Activated T-helper 1 cell treated with anti-CD3 and anti-CD28 coated beads, Interleukin-12 subunit alpha, Interleukin-12 subunit beta, Interleukin-2, Interleukin-4 antibody, amounts not matched to agents 30 ng/mL and 10 ng/mL and 1 ng/mL, durations not matched to agents 14 hours and 24 hours and 36 hours (primary cell): Measurements from ENCODE around the gene GJB6. TPM values are rescaled to one million over a fixed set of nuclear protein-coding genes. Genes with fewer than 3 reads are reported as not detected.

Source experiments
- DNase-seq: peaks from one replicate; pipeline ENCODE4 v3.0.0; 2021; ENCODE audit warnings: low spot score
- H3K27ac Mint-ChIP-seq: one replicate; pipeline ENCODE4 v1.8.0; 2021; ENCODE audit warnings: mild to moderate bottlenecking, mixed read lengths
- H3K27me3 Mint-ChIP-seq: one replicate; pipeline ENCODE4 v1.8.0; 2022; ENCODE audit warnings: mild to moderate bottlenecking, moderate library complexity, mixed read lengths; ENCODE audit not compliant: insufficient read depth
- H3K36me3 Mint-ChIP-seq: one replicate; pipeline ENCODE4 v1.8.0; 2021; ENCODE audit warnings: low read depth, mixed read lengths
- H3K4me1 Mint-ChIP-seq: one replicate; pipeline ENCODE4 v1.8.0; 2021; ENCODE audit warnings: low read depth, mixed read lengths
- H3K4me3 Mint-ChIP-seq: one replicate; pipeline ENCODE4 v1.8.0; 2021; ENCODE audit warnings: mild to moderate bottlenecking, moderate library complexity, mixed read lengths
- H3K9me3 Mint-ChIP-seq: one replicate; pipeline ENCODE4 v1.8.0; 2021; ENCODE audit warnings: mixed read lengths
- intact Hi-C: fragments of 100-400 bp; cut with micrococcal nuclease; formaldehyde crosslinking; loops from one replicate; pipeline ENCODE4 v1.15.1; 2024
- total RNA-seq: library from RNA; stranded (reverse); gene quantifications from 2 replicates; pipeline ENCODE4 v1.2.3, GENCODE V29; 2022

The GJB6 gene
- total RNA-seq, 1 donor from 2014 or later = 0.99 TPM

DNA sequence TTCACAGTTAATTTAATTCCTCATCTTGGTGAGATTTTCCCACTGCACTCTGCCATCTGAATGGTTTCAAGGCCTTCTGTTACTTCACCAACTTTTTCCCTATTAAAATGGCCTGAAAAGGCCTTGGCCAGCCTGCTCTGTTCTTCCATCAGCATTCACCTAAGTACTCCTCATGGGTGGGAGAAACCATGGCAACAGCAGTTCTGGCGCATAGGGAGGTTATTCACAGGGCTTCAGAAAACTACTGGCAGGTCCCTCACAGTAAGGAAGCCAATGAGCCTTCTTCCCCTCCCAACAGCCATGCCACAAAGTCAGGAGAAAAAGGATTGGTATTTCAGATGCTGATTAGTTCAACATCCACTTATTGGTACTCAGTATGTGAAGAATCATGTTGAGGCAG lies 22.2 kb downstream of the GJB6 start:
- no peaks in the 10 kb centered on the region for H3K4me1 Mint-ChIP-seq
- H3K27ac Mint-ChIP-seq = no peak overlapping the region
- H3K27me3 Mint-ChIP-seq = peaks cover 21% of the 10 kb centered on the region
- H3K9me3 Mint-ChIP-seq = no peaks in the 10 kb centered on the region
- no peak overlapping the region for H3K4me3 Mint-ChIP-seq
- intact Hi-C loops = no loop called here
- DNase-seq = no peak
- no peaks in the 10 kb centered on the region for H3K36me3 Mint-ChIP-seq

DNA sequence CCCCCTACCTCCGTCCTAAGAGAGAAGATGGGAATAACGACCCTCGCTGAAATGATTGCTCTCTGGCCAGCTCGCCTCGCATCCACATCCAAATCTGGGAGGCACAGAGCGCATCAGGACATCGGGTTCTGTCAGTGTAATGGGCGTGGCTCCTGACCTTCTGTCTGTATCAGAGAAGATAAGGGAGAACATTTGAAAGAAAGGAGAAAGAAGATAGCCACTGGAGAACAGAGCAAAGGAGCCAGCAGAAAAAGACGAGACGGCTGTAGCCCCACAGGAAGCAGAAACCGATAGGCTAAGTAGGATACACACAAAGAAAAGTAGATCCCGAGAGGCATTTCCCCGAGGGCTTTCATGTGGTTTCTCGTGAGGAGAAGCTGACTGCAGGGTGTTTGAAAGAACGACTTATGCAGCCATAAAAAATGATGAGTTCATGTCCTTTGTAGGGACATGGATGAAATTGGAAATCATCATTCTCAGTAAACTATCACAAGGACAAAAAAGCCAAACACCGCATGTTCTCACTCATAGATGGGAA lies 25.4 kb downstream of the GJB6 start:
- H3K4me3 Mint-ChIP-seq = no peak overlapping the region
- no peak overlapping the region for H3K27ac Mint-ChIP-seq
- H3K4me1 Mint-ChIP-seq = no peaks in the 10 kb centered on the region
- H3K36me3 Mint-ChIP-seq = no peaks in the 10 kb centered on the region
- intact Hi-C loops = no loop called here
- peaks cover 2% of the 10 kb centered on the region for H3K9me3 Mint-ChIP-seq
- DNase-seq = no peak
- H3K27me3 Mint-ChIP-seq = peaks cover 23% of the 10 kb centered on the region

GRCh38 chr13:20206065-20206697 lies 25.9 kb downstream of the GJB6 start:
- H3K9me3 Mint-ChIP-seq = peaks cover 4% of the 10 kb centered on the region
- H3K4me3 Mint-ChIP-seq = no peak overlapping the region
- intact Hi-C loops = no loop called here
- peaks cover 25% of the 10 kb centered on the region for H3K27me3 Mint-ChIP-seq
- no peak for DNase-seq
- no peak overlapping the region for H3K27ac Mint-ChIP-seq
- no peaks in the 10 kb centered on the region for H3K36me3 Mint-ChIP-seq
- H3K4me1 Mint-ChIP-seq = no peaks in the 10 kb centered on the region

DNA sequence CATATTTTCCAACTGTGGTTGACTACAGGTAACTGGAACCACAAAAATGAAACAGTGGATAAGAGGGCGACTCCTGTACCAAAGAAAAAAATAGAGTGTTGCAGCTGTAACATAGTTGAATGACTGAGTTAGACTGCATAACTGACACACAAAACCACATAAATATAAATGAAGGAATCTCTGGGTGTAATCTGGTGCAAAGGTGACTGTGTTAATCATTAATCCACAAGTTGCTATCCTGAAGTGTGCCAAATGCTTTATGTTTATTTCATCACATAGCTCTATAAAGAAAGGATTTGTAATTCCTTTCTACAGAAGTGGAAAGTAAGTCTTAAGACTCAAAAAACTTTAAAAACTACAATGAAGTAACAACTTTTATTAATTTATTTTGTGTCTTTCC lies 33.3 kb downstream of the GJB6 start:
- Mint-ChIP-seq H3K27ac (no peak overlapping the region), H3K9me3 (peaks cover 4% of the 10 kb centered on the region), H3K27me3 (peaks cover 55% of the 10 kb centered on the region), H3K4me1 (peaks cover 22% of the 10 kb centered on the region), H3K36me3 (no peaks in the 10 kb centered on the region), H3K4me3 (no peak overlapping the region)
- intact Hi-C loops = loop anchor here (5.0 kb wide), 2 partner anchors 369 to 729 kb away; partner anchors contain the start of gene IFT88
- DNase-seq = no peak

DNA sequence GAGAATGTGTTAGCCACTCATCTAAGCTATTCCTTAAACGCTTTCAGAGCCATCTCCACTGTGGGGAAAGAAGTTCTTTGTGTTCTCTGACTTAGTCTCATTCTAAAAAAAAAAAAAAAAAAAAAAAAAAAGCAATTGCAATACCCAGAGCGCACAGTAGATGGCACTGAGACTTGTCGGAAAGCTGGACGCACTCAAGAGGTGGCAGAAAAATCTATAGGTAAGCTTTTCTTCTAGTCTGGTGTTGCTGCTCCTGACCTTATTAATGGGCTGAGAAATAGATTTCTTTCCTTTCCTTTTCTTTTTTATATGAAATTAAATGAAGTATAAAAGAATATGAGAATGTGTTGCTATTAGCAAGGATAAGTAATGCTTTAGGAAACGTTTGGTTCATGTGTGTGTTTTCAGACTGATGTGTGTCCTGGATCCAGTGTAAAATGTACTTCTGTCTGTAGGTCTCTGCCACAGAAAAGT lies 34.7 kb downstream of the GJB6 start:
- no peak for DNase-seq
- no peaks in the 10 kb centered on the region for H3K36me3 Mint-ChIP-seq
- H3K4me1 Mint-ChIP-seq = peaks cover 24% of the 10 kb centered on the region
- peaks cover 4% of the 10 kb centered on the region for H3K9me3 Mint-ChIP-seq
- no peak overlapping the region for H3K27ac Mint-ChIP-seq
- intact Hi-C loops = loop anchor here (1.0 to 5.0 kb wide), 5 partner anchors 15 to 730 kb away; partner anchors contain the start of gene IFT88
- H3K27me3 Mint-ChIP-seq = peaks cover 52% of the 10 kb centered on the region
- H3K4me3 Mint-ChIP-seq = no peak overlapping the region

DNA sequence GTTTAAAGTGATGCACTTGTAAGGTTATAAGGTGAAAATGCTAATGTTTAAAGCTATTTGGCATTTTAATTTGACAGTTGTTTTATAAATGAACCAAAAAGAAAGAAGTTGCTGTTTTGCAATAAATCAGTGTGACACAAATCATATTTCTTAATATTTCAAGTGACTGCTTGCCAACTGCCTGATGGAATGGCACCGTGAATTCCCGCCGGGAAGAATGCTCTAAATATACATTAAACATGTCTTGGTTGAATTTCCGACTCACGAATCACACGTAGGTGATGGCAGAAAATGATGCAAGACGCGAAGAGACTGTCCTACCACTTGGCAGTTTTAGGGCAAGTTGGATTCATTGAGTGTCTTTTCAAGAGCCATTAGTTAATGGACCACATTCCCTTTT lies 36.3 kb downstream of the GJB6 start:
- Mint-ChIP-seq H3K27ac (no peak overlapping the region), H3K4me1 (peaks cover 24% of the 10 kb centered on the region), H3K27me3 (peaks cover 61% of the 10 kb centered on the region), H3K9me3 (no peaks in the 10 kb centered on the region), H3K36me3 (peaks cover under 1% of the 10 kb centered on the region), H3K4me3 (no peak overlapping the region)
- intact Hi-C loops = loop anchor here (2.0 to 5.0 kb wide), 5 partner anchors 13 to 732 kb away; partner anchors contain the start of gene IFT88
- no peak for DNase-seq

GRCh38 chr13:20193907-20194631 lies 38.0 kb downstream of the GJB6 start:
- peaks cover 61% of the 10 kb centered on the region for H3K27me3 Mint-ChIP-seq

GRCh38 chr13:20193162-20193906 lies 38.8 kb downstream of the GJB6 start:
- Mint-ChIP-seq H3K36me3 (peaks cover 2% of the 10 kb centered on the region), H3K27me3 (peaks cover 61% of the 10 kb centered on the region), H3K4me3 (peak overlapping the region; percentile 75), H3K27ac (no peak overlapping the region), H3K9me3 (no peaks in the 10 kb centered on the region), H3K4me1 (peaks cover 24% of the 10 kb centered on the region)
- no peak for DNase-seq
- intact Hi-C loops = no loop called here

More at GRCh38 chr13:20193907-20194631, 38.0 kb downstream of the GJB6 start:
- Mint-ChIP-seq H3K4me3 (peak overlapping the region; percentile 75), H3K36me3 (peaks cover 2% of the 10 kb centered on the region), H3K9me3 (no peaks in the 10 kb centered on the region), H3K4me1 (peaks cover 24% of the 10 kb centered on the region), H3K27ac (no peak overlapping the region)
- no peak for DNase-seq
- intact Hi-C loops = loop anchor here (2.0 kb wide), 1 partner anchor 225 kb away; no protein-coding TSS in a partner anchor

DNA sequence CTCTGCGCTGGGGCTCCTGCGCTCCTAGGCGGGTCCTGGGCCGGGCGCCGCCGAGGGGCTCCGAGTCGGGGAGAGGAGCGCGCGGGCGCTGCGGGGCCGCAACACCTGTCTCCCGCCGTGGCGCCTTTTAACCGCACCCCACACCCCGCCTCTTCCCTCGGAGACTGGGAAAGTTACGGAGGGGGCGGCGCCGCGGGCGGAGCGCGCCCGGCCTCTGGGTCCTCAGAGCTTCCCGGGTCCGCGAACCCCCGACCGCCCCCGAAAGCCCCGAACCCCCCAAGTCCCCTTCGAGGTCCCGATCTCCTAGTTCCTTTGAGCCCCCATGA lies 39.3 kb downstream of the GJB6 start, which contains the start of gene GJB2:
GJB2 (minus strand) TSS at position 103 of the 326 bp plus-strand sequence. CDS start 3,357 bp downstream, outside the sequence.
- Mint-ChIP-seq H3K27ac (no peak within 1 kb of the TSS), H3K36me3 (peaks cover 2% of the 10 kb centered on the region), H3K9me3 (no peaks in the 10 kb centered on the region), H3K4me1 (peaks cover 24% of the 10 kb centered on the region), H3K27me3 (peaks cover 61% of the 10 kb centered on the region), H3K4me3 (peak within 1 kb of the TSS; percentile 75)
- intact Hi-C loops = no loop called here
- DNase-seq = no peak

DNA sequence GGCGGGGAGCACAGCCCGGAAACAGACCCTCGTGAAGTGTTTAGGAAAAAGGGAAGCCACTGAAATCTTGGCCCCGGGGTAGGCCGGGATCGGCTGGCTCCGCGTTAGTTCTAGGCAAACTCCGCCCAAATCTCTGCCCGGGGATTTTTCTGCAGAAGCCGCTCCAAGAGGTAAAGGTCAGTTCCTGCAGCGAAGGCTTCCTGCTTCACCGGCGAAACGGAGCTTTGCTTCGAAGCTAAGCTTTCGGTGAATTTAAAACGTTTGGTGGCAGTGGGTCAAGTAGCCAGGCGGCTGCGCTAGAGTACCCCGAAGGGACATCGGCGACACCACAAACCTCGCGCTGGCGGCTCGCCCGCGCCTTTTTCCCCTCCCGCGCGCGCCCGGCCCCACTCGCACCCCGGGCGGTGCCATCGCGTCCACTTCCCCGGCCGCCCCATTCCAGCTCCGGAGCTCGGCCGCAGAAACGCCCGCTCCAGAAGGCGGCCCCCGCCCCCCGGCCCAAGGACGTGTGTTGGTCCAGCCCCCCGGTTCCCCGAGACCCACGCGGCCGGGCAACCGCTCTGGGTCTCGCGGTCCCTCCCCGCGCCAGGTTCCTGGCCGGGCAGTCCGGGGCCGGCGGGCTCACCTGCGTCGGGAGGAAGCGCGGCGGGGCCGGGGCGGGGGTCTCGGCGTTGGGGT lies 39.8 kb downstream of the GJB6 start:
- Mint-ChIP-seq H3K9me3 (no peaks in the 10 kb centered on the region), H3K27ac (no peak overlapping the region), H3K4me1 (peaks cover 22% of the 10 kb centered on the region), H3K27me3 (peaks cover 59% of the 10 kb centered on the region), H3K36me3 (peaks cover 2% of the 10 kb centered on the region), H3K4me3 (peak overlapping the region; percentile 69)
- DNase-seq = no peak
- intact Hi-C loops = no loop called here

- Mint-ChIP-seq H3K4me1 (peaks cover 16% of the 10 kb centered on the region), H3K27ac (no peak overlapping the region), H3K27me3 (peaks cover 52% of the 10 kb centered on the region), H3K9me3 (no peaks in the 10 kb centered on the region), H3K4me3 (peak overlapping the region; percentile 69), H3K36me3 (peaks cover 2% of the 10 kb centered on the region)
- DNase-seq = no peak
- intact Hi-C loops = no loop called here
These were observed 40.6 kb downstream of the GJB6 start for GRCh38 chr13:20191311-20192157.
